DND-41 (cell line): ENCODE results near the gene C1orf174.

Source experiments
- ATAC-seq: fragments of 200-7000 bp; cut with Tn5 transposase; 3 replicates; pipeline ENCODE4 v1.9.1; 2021; ENCODE audit warnings: low read depth; ENCODE audit not compliant: insufficient read depth
- DNase-seq: peaks from one replicate; pipeline ENCODE4 v3.0.0-alpha.2; 2020
- H2AFZ ChIP-seq: 2 replicates; pipeline ENCODE4 v1.6.0; 2012; ENCODE audit warnings: low read depth, low read length
- H3K27ac ChIP-seq: 2 replicates; pipeline ENCODE4 v1.5.1; 2012; ENCODE audit warnings: low read length, inconsistent platforms
- H3K27me3 ChIP-seq: fragments of 200-600 bp; sonication (generic); 2 replicates; pipeline ENCODE4 v1.6.0; 2012; ENCODE audit warnings: low read length, mild to moderate bottlenecking, inconsistent platforms; ENCODE audit not compliant: insufficient read depth, poor library complexity
- H3K36me3 ChIP-seq: 2 replicates; pipeline ENCODE4 v1.5.1; 2012; ENCODE audit warnings: low read length, inconsistent platforms; ENCODE audit not compliant: insufficient read depth
- H3K4me1 ChIP-seq: 2 replicates; pipeline ENCODE4 v1.5.1; 2012; ENCODE audit warnings: mild to moderate bottlenecking, low read length; ENCODE audit not compliant: insufficient read depth
- H3K4me2 ChIP-seq: 2 replicates; pipeline ENCODE4 v1.6.0; 2012; ENCODE audit warnings: mild to moderate bottlenecking, moderate library complexity, low read length, inconsistent platforms; ENCODE audit not compliant: insufficient read depth
- H3K4me3 ChIP-seq, 2 experiments: fragments of 200-600 bp in 1 of 2; shearing (Covaris generic) in 1 of 2; 2 replicates each; pipeline ENCODE4 v1.5.1; 2012 to 2016; ENCODE audit warnings: inconsistent platforms in 2 of 2, low read length in 2 of 2, mild to moderate bottlenecking in 2 of 2, low read depth in 1 of 2, moderate library complexity in 1 of 2
- H3K79me2 ChIP-seq: 2 replicates; pipeline ENCODE4 v1.6.0; 2012; ENCODE audit warnings: low read length, inconsistent platforms; ENCODE audit not compliant: insufficient read depth
- H3K9ac ChIP-seq: 2 replicates; pipeline ENCODE4 v1.6.0; 2012; ENCODE audit warnings: low read depth, mild to moderate bottlenecking, inconsistent platforms, low read length, moderate library complexity
- H3K9me3 ChIP-seq: 2 replicates; pipeline ENCODE4 v1.5.1; 2012; ENCODE audit warnings: low read length, moderate library complexity, mild to moderate bottlenecking, inconsistent platforms; ENCODE audit not compliant: insufficient read depth, severe bottlenecking
- H4K20me1 ChIP-seq: 2 replicates; pipeline ENCODE4 v1.6.0; 2012; ENCODE audit warnings: low read length; ENCODE audit not compliant: insufficient read depth
- EZH2 ChIP-seq: IDR thresholded peaks from 3 replicates; pipeline ENCODE4 v1.6.1; 2012; ENCODE audit warnings: borderline replicate concordance, low read depth, mild to moderate bottlenecking, moderate library complexity, low read length, inconsistent platforms; ENCODE audit not compliant: severe bottlenecking
- TF ChIP-seq, protein P1 (sequence below): IDR thresholded peaks from 2 replicates; pipeline ENCODE4 v1.5.1; 2012; ENCODE audit warnings: borderline replicate concordance, low read length, moderate library complexity, mild to moderate bottlenecking; ENCODE audit not compliant: poor library complexity, severe bottlenecking; ENCODE audit errors: extremely low read depth

C1orf174 gene

DNA sequence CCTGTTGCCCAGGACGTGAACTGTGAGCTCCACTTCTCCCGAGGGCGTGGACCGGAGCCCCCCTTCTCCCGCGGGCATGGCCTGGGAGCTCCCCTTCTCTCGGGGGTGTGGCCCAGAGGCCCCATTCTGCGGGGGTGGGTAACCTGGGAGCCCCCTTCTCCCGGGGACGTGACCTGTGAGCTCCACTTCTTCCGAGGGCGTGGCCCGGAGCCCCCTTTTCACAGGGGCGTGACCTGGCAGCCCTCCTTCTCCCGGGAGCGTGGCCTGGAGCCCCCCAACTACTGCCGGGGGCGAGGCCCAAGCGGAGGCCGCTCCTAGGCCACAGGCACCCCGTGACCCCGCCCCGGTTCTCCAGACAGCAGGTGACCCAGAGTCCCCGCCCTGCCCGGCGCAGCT lies 320 bp downstream of the C1orf174 start:
- Histone ChIP-seq H3K36me3 (peaks cover 26% of the 10 kb centered on the region), H3K9ac (peak overlapping the region; percentile 94), H3K27me3 (no peaks in the 10 kb centered on the region), H2AFZ (peak overlapping the region; percentile 94), H3K4me3 (peak overlapping the region; percentile 88 to 96; a peak in 3 of 4 replicates), H3K4me1 (peaks cover 66% of the 10 kb centered on the region), H3K27ac (peak overlapping the region; percentile 98), H4K20me1 (peaks cover 27% of the 10 kb centered on the region), H3K9me3 (peaks cover 5% of the 10 kb centered on the region), H3K79me2 (peaks cover 53% of the 10 kb centered on the region), H3K4me2 (peak overlapping the region; percentile 100)
- ATAC-seq = no peak
- TF ChIP-seq, protein P1, sequence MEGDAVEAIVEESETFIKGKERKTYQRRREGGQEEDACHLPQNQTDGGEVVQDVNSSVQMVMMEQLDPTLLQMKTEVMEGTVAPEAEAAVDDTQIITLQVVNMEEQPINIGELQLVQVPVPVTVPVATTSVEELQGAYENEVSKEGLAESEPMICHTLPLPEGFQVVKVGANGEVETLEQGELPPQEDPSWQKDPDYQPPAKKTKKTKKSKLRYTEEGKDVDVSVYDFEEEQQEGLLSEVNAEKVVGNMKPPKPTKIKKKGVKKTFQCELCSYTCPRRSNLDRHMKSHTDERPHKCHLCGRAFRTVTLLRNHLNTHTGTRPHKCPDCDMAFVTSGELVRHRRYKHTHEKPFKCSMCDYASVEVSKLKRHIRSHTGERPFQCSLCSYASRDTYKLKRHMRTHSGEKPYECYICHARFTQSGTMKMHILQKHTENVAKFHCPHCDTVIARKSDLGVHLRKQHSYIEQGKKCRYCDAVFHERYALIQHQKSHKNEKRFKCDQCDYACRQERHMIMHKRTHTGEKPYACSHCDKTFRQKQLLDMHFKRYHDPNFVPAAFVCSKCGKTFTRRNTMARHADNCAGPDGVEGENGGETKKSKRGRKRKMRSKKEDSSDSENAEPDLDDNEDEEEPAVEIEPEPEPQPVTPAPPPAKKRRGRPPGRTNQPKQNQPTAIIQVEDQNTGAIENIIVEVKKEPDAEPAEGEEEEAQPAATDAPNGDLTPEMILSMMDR = peak; percentile 47
- TF ChIP-seq EZH2 = no peak
- peak; percentile 51 for DNase-seq

DNA sequence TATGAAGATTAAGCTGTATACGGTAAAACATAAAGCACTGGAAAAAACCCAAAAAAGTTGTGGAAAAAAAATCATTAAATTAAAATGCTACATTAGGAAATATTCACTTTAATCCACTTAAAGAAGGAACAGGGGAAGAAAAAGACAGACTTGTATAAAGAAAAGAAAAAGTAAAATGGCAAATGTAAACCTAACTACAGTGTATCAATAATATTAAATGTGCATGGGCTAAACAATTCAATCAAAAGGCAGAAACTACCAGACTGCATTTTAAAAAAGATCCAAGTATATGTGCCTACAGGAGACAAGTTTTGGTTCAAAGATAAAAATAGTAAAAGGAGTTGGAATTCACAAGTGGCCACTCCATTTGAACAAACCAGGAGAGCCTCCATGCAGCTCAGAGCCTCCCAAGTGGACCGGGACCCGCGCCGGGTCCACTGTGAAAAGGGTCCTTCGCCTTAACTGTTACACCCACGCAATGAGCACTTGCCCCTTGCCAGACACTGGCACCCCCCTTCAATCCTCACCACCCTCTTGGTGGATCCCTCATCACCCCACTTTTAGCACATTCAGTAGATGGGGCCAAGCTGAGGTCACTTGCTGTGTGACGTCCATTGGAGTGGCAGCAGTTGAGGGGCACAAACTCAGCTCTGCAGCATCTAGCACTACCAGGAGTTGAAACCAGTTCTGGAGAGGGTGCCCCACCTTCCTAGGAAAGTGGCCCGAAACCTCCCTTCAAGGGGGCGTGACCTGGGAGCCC lies 898 bp downstream of the C1orf174 start:
- ATAC-seq (no peak), DNase-seq (no peak)
- H3K36me3 ChIP-seq = peaks cover 29% of the 10 kb centered on the region
- H3K4me2 ChIP-seq = peak overlapping the region; percentile 100
- peak overlapping the region; percentile 98 for H3K27ac ChIP-seq
- H3K27me3 ChIP-seq = no peaks in the 10 kb centered on the region
- peaks cover 60% of the 10 kb centered on the region for H3K4me1 ChIP-seq
- no peak overlapping the region for H2AFZ ChIP-seq
- H3K9me3 ChIP-seq = peaks cover 5% of the 10 kb centered on the region
- H4K20me1 ChIP-seq = peaks cover 29% of the 10 kb centered on the region
- peak overlapping the region; percentile 94 for H3K9ac ChIP-seq
- H3K4me3 ChIP-seq = peak overlapping the region; percentile 88 to 96
- TF ChIP-seq, protein P1 = no peak
- no peak for TF ChIP-seq EZH2
- H3K79me2 ChIP-seq = peaks cover 57% of the 10 kb centered on the region

DNA sequence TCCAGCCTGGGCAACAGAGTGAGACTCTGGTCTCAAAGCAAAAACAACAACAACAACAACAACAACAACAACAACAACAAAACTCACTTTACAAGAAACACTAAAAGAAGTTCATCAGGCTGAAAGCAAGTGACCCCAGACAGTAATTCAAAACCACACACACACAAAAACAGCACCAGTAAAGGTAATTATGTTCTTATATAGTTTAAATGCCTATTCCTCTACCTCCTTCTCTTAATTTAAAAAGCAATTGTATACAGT lies 1.7 kb downstream of the C1orf174 start:
- TF ChIP-seq EZH2 = no peak
- TF ChIP-seq, protein P1 = no peak
- DNase-seq (no peak), ATAC-seq (no peak)
- H3K4me2 ChIP-seq = peak overlapping the region; percentile 100; the same call in 1 of the 2 replicates
- no peak overlapping the region for H3K9ac ChIP-seq
- peaks cover 32% of the 10 kb centered on the region for H4K20me1 ChIP-seq
- H3K27me3 ChIP-seq = no peaks in the 10 kb centered on the region
- H2AFZ ChIP-seq = no peak overlapping the region
- peaks cover 52% of the 10 kb centered on the region for H3K4me1 ChIP-seq
- peaks cover 32% of the 10 kb centered on the region for H3K36me3 ChIP-seq
- no peak overlapping the region for H3K27ac ChIP-seq
- H3K4me3 ChIP-seq = peak overlapping the region in 1 of 2 experiments; percentile 96; a peak in 1 of 4 replicates
- H3K79me2 ChIP-seq = peaks cover 65% of the 10 kb centered on the region
- H3K9me3 ChIP-seq = peaks cover 5% of the 10 kb centered on the region
